Left lung (tissue), 10 donors: ENCODE measurements around the gene HMOX2. TPM values are rescaled to one million over a fixed set of nuclear protein-coding genes. Genes with fewer than 3 reads are reported as not detected.

Experiments
- ATAC-seq: fragments of 200-7000 bp; cut with Tn5 transposase; one replicate; pipeline ENCODE4 v1.9.1; 2020; ENCODE audit warnings: moderate library complexity
- DNase-seq, 4 donors: peaks; one replicate each; pipeline ENCODE4 v3.0.0-alpha.2; 2013 to 2020
- H3K27ac ChIP-seq, 2 donors: fragments of 200-600 bp; sonication (generic) in 1 of 2; one replicate each; pipeline versions ENCODE4 v1.5.0 to v1.8.0; 2020 to 2021
- H3K27me3 ChIP-seq, 2 donors: fragments of 200-600 bp; sonication (generic) in 1 of 2; one replicate each; pipeline versions ENCODE4 v1.5.0 to v1.8.0; 2020 to 2021
- H3K36me3 ChIP-seq, 2 donors: fragments of 200-600 bp; sonication (generic) in 1 of 2; one replicate each; pipeline versions ENCODE4 v1.5.0 to v1.8.0; 2020 to 2021
- H3K4me1 ChIP-seq, 2 donors: fragments of 200-600 bp; one replicate each; pipeline ENCODE4 v1.8.0; 2021
- H3K4me3 ChIP-seq, 2 donors: fragments of 200-600 bp; sonication (generic) in 1 of 2; one replicate each; pipeline versions ENCODE4 v1.5.0 to v1.8.0; 2020 to 2021; ENCODE audit warnings: mild to moderate bottlenecking in 1 of 2
- H3K9me3 ChIP-seq, 2 donors: fragments of 200-600 bp; sonication (generic) in 1 of 2; one replicate each; pipeline versions ENCODE4 v1.5.0 to v1.8.0; 2020 to 2021
- CTCF ChIP-seq, 2 donors: fragments of 200-600 bp; sonication (generic) in 1 of 2; IDR thresholded peaks; one replicate each; pipeline versions ENCODE4 v1.5.0 to v1.8.0; 2021; ENCODE audit warnings: antibody characterized with exemption in 2 of 2
- intact Hi-C, 2 donors: fragments of 100-400 bp; cut with DNase I; formaldehyde crosslinking; loops; one replicate each; pipeline versions ENCODE4 v1.11.2 to v1.14.2; 2022
- polyA plus RNA-seq, 6 donors: library from polyadenylated mRNA; unstranded; fragments of 120-200 nt; gene quantifications; one replicate each; pipeline ENCODE4 v1.2.1, GENCODE V29; 2013; ENCODE audit not compliant: insufficient read length in 6 of 6
- total RNA-seq, 2 donors: library from RNA; stranded (reverse); fragmentation: NEBNext Ultra II Directional; extraction: Animal tissue kit (Norgen Biotek cat#: 25700); gene quantifications; one replicate each; pipeline ENCODE4 v1.2.1, GENCODE V29; 2021
- donor health status: DM: no; HTN: yes; CAD: no.
- donor health status: DM: no; HTN: no; CAD: no.

Gene HMOX2
- total and polyA plus RNA-seq, 8 donors, result 36.2 to 52.1 (median 39.5) TPM

DNA sequence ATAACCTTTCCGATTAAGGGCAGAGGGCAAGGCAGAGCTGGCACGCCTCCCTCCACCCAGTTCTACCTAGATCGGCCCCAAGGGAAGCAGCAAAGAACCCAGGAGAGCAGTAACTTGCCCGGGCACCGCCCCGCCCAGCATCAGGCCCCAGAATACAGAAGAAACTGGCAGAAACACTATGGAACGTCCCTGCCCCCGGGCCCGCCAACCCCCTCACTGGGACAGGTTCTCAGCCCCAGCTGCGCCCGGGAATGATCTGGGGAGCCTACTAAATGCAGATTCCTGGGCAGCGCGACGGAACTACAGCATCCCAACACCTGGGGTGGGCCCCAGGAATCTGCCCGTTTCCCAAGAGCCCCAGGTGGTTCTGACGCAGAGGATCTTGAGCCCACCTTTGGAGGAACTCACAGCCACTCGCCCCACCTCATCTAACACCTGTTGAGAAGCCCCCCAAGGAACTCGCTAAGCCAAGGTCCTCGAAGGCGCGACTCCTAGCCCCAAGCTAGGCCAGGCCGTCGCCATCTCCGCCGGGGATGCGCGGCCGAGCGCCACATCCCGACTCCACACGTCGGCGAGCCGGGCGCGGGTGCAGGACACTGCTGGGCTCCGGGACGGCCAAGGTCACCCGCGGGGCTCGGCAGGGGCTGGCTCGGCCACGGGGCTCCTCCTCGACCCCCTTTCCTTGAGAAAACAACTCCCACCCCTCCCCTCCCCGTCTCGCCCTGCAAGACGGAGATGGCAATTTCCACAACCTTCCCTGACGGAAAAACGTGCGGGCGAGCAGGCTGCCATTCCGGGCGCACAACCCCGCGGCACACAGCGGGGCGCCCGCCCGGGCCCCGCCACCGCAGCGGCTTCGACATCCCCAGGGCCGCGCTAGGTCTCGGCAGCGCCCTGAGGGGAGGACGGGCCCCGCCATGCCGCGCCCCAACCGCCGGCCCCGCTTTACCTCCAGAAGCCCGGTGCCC lies 61.5 kb downstream of the HMOX2 start:
- intact Hi-C loops, result no loop called here
- Histone ChIP-seq H3K27me3 (peaks cover 0 to 19% of the 10 kb centered on the region in 2 donors), H3K27ac (peak overlapping the region; percentile 74 to 80), H3K9me3 (peaks cover 0 to 16% of the 10 kb centered on the region in 2 donors), H3K36me3 (no peaks in the 10 kb centered on the region), H3K4me1 (peaks cover 5 to 18% of the 10 kb centered on the region in 2 donors), H3K4me3 (peak overlapping the region; percentile 80 to 82)
- TF ChIP-seq CTCF (IDR thresholded peaks at IDR 0.05), result no peak
- DNase-seq, result peak in 1 of 4 donors; percentile 83
- peak; percentile 61 for ATAC-seq

DNA sequence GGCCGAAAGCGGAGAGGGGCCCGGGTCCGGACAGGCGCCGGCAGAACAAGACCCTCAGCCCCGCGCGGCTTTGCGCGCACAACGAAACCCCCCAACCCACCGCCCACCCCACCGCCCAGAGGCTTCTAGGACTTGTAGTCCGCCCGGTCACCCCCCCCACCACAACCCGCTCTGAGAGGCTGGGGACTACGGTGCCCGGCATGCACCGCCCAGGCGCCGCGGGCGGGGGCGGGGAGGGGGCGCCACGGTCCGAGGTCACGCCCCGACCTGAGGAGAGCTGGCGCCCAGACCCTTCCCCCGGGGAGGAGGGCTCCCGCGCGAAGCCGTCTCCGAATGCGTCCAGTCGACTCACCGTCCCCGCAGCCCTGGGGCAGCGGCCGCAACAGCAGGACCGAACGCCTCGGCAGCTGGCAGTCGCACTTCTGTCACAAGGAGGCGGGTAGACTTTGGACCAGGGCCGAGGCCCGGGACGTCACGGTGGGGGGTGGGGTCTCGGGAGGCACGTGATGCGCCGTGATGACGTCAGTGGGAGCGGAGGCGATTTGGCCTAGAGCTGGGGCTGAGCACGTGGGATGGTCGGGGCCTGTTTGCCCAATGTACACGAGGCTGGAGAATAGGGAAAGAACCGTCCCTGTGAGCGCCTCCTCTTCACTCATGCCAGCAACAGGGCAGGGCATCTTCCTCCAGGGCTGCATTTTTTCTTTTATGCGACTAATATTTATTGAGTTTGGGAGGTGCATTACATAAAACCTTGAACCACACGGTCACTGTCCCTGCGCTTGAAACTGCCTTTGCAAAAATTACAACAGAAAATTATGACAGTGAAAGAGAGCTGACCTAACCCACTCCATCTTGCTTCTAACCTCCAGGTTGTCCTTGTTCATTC lies 62.4 kb downstream of the HMOX2 start, which contains the start of gene CDIP1:
CDIP1 (minus strand) TSS at position 424 of the 886 bp plus-strand sequence. CDS start 24,643 bp downstream, outside the sequence.
- Histone ChIP-seq H3K27ac (peak within 1 kb of the TSS; percentile 74 to 80), H3K27me3 (peaks cover 0 to 19% of the 10 kb centered on the region in 2 donors), H3K4me1 (peaks cover 5 to 18% of the 10 kb centered on the region in 2 donors), H3K9me3 (peaks cover 0 to 16% of the 10 kb centered on the region in 2 donors), H3K36me3 (no peaks in the 10 kb centered on the region), H3K4me3 (peak within 1 kb of the TSS; percentile 80 to 82)
- DNase-seq, result peak; percentile 90 to 97 (median 96)
- peak; percentile 97 for ATAC-seq
- TF ChIP-seq CTCF (IDR thresholded peaks at IDR 0.05), result peak; percentile 12 to 24
- intact Hi-C loops, result no loop called here

DNA sequence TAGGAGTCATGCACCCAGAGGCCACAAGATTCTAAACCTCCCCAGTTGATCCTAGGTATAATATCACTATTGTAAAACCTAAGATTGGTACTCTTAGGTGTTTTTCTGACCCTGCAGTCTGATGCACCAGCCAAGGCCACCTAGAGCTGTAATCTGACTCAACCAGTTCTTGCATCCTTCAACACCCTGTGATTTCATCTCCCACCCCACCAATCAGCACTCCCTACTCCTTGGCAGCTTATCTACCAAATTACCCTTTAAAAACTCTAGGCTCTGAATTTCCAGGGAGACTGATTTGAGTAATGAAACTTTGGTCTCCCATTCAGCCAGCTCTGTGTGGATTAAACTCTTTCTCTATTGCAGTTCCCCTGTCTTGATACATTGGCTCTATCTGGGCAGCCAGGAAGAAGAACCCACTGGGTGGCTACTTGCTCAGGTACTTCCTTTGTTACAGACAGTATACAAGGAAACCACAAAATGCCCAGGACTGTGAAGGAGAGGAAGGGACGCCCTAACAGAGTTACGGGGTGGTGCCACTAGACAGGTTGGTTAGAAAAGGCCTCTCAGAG lies 63.6 kb downstream of the HMOX2 start:
- Histone ChIP-seq H3K36me3 (no peaks in the 10 kb centered on the region), H3K4me3 (no peak overlapping the region), H3K27ac (no peak overlapping the region), H3K9me3 (peaks cover 0 to 16% of the 10 kb centered on the region in 2 donors), H3K4me1 (peaks cover 5 to 18% of the 10 kb centered on the region in 2 donors), H3K27me3 (peaks cover 0 to 19% of the 10 kb centered on the region in 2 donors)
- no peak for TF ChIP-seq CTCF (IDR thresholded peaks at IDR 0.05)
- intact Hi-C loops, result no loop called here
- DNase-seq (no peak), ATAC-seq (no peak)

- H3K36me3 ChIP-seq, result no peaks in the 10 kb centered on the region
- H3K4me1 ChIP-seq, result peaks cover 0 to 6% of the 10 kb centered on the region in 2 donors
- no peak overlapping the region for H3K27ac ChIP-seq
- H3K9me3 ChIP-seq, result peaks cover 0 to 9% of the 10 kb centered on the region in 2 donors
- DNase-seq (no peak), ATAC-seq (no peak)
- H3K4me3 ChIP-seq, result no peak overlapping the region
- intact Hi-C loops, result no loop called here
- no peaks in the 10 kb centered on the region for H3K27me3 ChIP-seq
- TF ChIP-seq CTCF (IDR thresholded peaks at IDR 0.05), result no peak
These were observed 68.3 kb downstream of the HMOX2 start for GRCh38 chr16:4544473-4544872.
